Suprapubic skin (tissue), 3 donors: Measurements from ENCODE around the gene G6PC3.

Experiments
- CTCF ChIP-seq, 2 donors: fragments of 200-600 bp in 1 of 2; fragments of 450-650 bp in 1 of 2; sonication (generic) in 1 of 2; IDR thresholded peaks; one replicate each; pipeline ENCODE4 v1.5.1; 2016 to 2019; ENCODE audit warnings: antibody characterized with exemption in 2 of 2, mild to moderate bottlenecking in 1 of 2, moderate library complexity in 1 of 2
- EP300 ChIP-seq: sonication (generic); formaldehyde crosslinking; IDR thresholded peaks from one replicate; pipeline ENCODE4 v1.6.1; 2017; ENCODE audit warnings: antibody characterized with exemption
- POLR2A ChIP-seq, 2 donors: fragments of 450-650 bp; IDR thresholded peaks; one replicate each; pipeline ENCODE4 v1.6.1; 2017; ENCODE audit warnings: antibody characterized with exemption in 2 of 2, mild to moderate bottlenecking in 2 of 2, moderate library complexity in 2 of 2

- TF ChIP-seq CTCF (IDR thresholded peaks at IDR 0.05) (no peak), EP300 (no peak), POLR2A (IDR thresholded peaks at IDR 0.05) (no peak)
Observed at GRCh38 chr17:44092051-44092450, 21.5 kb downstream of the G6PC3 start.
